MM.1S (cell line): ENCODE measurements around the gene ACACB.

ENCODE experiments used
- DNase-seq: peaks from one replicate; pipeline ENCODE4 v3.0.0-alpha.2; 2015
- H2AFZ ChIP-seq: fragments of 300-600 bp; sonication (generic); 2 replicates; pipeline ENCODE4 v1.6.0; 2016; ENCODE audit warnings: antibody characterized with exemption, low read length
- H3F3A ChIP-seq: fragments of 300-600 bp; sonication (generic); 2 replicates; pipeline ENCODE4 v1.6.1; 2016; ENCODE audit warnings: mild to moderate bottlenecking, antibody characterized with exemption, low read length, moderate library complexity, mixed read lengths; ENCODE audit not compliant: insufficient read depth
- H3K27ac ChIP-seq: fragments of 300-600 bp; sonication (generic); 2 replicates; pipeline ENCODE4 v1.5.1; 2016; ENCODE audit warnings: mild to moderate bottlenecking, low read length
- H3K27me3 ChIP-seq: fragments of 300-600 bp; sonication (generic); replicated peaks from 2 replicates; pipeline ENCODE4 v1.6.0; 2016; ENCODE audit warnings: low read length; ENCODE audit not compliant: insufficient read depth
- H3K36me3 ChIP-seq: fragments of 300-600 bp; sonication (generic); replicated peaks from 2 replicates; pipeline ENCODE4 v1.6.1; 2016; ENCODE audit warnings: mild to moderate bottlenecking, low read length, mixed read lengths; ENCODE audit not compliant: insufficient read depth
- H3K4me1 ChIP-seq: fragments of 300-600 bp; sonication (generic); 2 replicates; pipeline ENCODE4 v1.6.1; 2016; ENCODE audit warnings: low read length, mixed read lengths
- H3K4me2 ChIP-seq: fragments of 300-600 bp; sonication (generic); 2 replicates; pipeline ENCODE4 v1.6.0; 2016; ENCODE audit warnings: low read depth, low read length
- H3K4me3 ChIP-seq: fragments of 300-600 bp; sonication (generic); 2 replicates; pipeline ENCODE4 v1.5.1; 2016; ENCODE audit warnings: low read length, mixed read lengths
- H3K79me2 ChIP-seq: fragments of 300-600 bp; sonication (generic); 2 replicates; pipeline ENCODE4 v1.6.1; 2016; ENCODE audit warnings: mixed run types, low read length, mixed read lengths
- H3K9ac ChIP-seq: fragments of 300-600 bp; sonication (generic); 2 replicates; pipeline ENCODE4 v1.6.1; 2016; ENCODE audit warnings: low read length, mixed read lengths
- H3K9me2 ChIP-seq: fragments of 300-600 bp; sonication (generic); replicated peaks from 2 replicates; pipeline ENCODE4 v1.6.1; 2016; ENCODE audit warnings: mild to moderate bottlenecking, low read length, mixed read lengths; ENCODE audit not compliant: insufficient read depth
- H3K9me3 ChIP-seq: fragments of 300-600 bp; sonication (generic); replicated peaks from 2 replicates; pipeline ENCODE4 v1.6.1; 2016; ENCODE audit warnings: mild to moderate bottlenecking, low read length, mixed read lengths; ENCODE audit not compliant: insufficient read depth
- H4K20me1 ChIP-seq: fragments of 300-600 bp; sonication (generic); 2 replicates; pipeline ENCODE4 v1.6.1; 2016; ENCODE audit warnings: mild to moderate bottlenecking, low read length, moderate library complexity, mixed read lengths; ENCODE audit not compliant: insufficient read depth
- EZH2 ChIP-seq: fragments of 300-600 bp; sonication (generic); optimal IDR thresholded peaks from 2 replicates; pipeline ENCODE3; 2017; ENCODE audit warnings: low read depth, mild to moderate bottlenecking, antibody characterized with exemption, low read length, mixed read lengths
- EZH2phosphoT487 ChIP-seq: fragments of 300-600 bp; sonication (generic); IDR thresholded peaks from 2 replicates; pipeline ENCODE4 v1.6.1; 2018; ENCODE audit warnings: antibody characterized with exemption, low read length
- TF ChIP-seq, protein P1 (sequence below): fragments of 300-600 bp; sonication (generic); IDR thresholded peaks from 2 replicates; pipeline ENCODE4 v1.5.1; 2016; ENCODE audit warnings: antibody characterized with exemption, low read length, mixed read lengths

The ACACB gene

DNA sequence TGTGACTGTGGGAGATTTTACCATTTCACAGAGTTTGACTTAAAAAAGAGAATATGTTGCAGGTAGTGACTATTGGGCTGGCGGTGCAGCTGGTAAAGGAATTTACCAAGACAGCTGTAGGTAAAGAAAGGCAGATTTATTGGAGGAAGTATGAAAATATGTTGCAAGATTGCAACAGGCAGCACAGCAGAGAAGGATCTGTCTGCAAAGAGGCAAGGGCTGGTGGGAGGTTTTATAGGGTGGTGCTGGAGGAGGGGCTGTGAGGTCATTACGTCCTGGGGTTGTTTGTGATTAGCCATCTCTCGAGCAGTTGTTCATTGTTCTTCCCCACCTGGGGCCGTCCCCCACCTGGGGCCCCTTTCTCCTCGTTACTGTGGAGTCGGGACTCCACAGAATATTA is 62.1 kb downstream of the ACACB start:
- Histone ChIP-seq H3K27me3 (no peaks in the 10 kb centered on the region), H3K4me2 (no peak overlapping the region), H3K36me3 (no peaks in the 10 kb centered on the region), H3F3A (no peaks in the 10 kb centered on the region), H3K4me1 (no peaks in the 10 kb centered on the region), H2AFZ (no peak overlapping the region), H3K79me2 (no peaks in the 10 kb centered on the region), H3K27ac (no peak overlapping the region), H4K20me1 (no peaks in the 10 kb centered on the region), H3K9ac (no peak overlapping the region), H3K9me2 (no peaks in the 10 kb centered on the region), H3K9me3 (no peaks in the 10 kb centered on the region), H3K4me3 (no peak overlapping the region)
- TF ChIP-seq EZH2phosphoT487 (no peak), EZH2 (no peak)
- TF ChIP-seq, protein P1, sequence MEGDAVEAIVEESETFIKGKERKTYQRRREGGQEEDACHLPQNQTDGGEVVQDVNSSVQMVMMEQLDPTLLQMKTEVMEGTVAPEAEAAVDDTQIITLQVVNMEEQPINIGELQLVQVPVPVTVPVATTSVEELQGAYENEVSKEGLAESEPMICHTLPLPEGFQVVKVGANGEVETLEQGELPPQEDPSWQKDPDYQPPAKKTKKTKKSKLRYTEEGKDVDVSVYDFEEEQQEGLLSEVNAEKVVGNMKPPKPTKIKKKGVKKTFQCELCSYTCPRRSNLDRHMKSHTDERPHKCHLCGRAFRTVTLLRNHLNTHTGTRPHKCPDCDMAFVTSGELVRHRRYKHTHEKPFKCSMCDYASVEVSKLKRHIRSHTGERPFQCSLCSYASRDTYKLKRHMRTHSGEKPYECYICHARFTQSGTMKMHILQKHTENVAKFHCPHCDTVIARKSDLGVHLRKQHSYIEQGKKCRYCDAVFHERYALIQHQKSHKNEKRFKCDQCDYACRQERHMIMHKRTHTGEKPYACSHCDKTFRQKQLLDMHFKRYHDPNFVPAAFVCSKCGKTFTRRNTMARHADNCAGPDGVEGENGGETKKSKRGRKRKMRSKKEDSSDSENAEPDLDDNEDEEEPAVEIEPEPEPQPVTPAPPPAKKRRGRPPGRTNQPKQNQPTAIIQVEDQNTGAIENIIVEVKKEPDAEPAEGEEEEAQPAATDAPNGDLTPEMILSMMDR, result no peak
- DNase-seq, result no peak

DNA sequence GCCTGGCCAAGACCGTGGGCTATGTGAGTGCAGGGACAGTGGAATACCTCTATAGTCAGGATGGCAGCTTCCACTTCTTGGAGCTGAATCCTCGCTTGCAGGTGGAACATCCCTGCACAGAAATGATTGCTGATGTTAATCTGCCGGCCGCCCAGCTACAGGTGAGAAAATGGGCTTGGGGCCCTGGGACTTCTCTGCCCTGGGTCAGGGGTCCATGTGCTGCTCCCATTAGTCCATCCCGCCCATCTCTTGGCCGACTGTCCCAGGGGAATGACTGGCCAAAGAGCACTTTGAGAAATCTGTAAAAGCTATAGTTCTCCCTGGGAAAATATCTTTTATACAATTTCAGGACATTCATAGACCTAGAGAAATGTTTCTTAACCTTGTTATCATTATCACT is 63.5 kb downstream of the ACACB start:
- no peaks in the 10 kb centered on the region for H3K36me3 ChIP-seq
- no peak overlapping the region for H2AFZ ChIP-seq
- no peaks in the 10 kb centered on the region for H4K20me1 ChIP-seq
- H3K79me2 ChIP-seq, result no peaks in the 10 kb centered on the region
- H3K9me2 ChIP-seq, result no peaks in the 10 kb centered on the region
- no peak for DNase-seq
- no peaks in the 10 kb centered on the region for H3K4me1 ChIP-seq
- H3F3A ChIP-seq, result no peaks in the 10 kb centered on the region
- no peaks in the 10 kb centered on the region for H3K9me3 ChIP-seq
- H3K27me3 ChIP-seq, result no peaks in the 10 kb centered on the region
- H3K9ac ChIP-seq, result no peak overlapping the region
- no peak for TF ChIP-seq EZH2phosphoT487
- TF ChIP-seq EZH2, result no peak
- H3K4me2 ChIP-seq, result no peak overlapping the region
- H3K27ac ChIP-seq, result no peak overlapping the region
- H3K4me3 ChIP-seq, result no peak overlapping the region

DNA sequence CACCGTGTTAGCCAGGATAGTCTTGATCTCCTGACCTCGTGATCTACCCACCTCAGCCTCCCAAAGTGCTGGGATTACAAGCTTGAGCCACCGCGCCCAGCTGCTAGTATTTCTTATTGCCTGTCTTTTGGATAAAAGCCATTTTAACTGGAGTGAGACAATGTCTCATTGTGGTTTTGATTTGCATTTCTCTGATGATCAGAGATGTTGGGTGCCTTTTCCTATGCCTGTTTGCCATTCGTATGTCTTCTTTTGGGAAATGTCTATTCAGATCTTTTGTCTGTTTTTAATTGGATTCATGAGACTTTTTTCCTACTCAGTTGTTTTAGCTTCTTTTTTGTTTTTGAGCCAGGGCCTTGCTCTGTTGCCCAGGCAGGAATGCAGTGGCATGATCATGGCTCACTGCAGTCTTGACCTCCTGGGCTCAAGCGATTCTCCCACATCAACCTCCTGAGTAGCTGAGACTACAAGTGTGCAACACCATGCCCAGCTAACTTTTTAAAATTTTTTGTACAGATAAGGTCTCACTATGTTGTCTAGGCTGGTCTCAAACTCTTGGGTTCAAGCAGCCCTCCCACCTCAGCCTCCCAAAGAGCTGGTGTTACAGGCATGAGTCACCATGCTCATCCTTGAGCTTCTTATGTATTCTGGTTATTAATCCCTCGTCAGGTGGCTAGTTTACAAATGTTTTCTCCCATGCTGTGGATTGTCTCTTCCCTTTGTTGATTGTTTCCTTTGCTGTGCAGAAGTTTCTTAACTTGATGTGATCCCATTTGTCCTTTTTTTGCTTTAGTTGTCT is 65.9 kb downstream of the ACACB start:
- Histone ChIP-seq H3K9ac (no peak overlapping the region), H3K79me2 (no peaks in the 10 kb centered on the region), H3K27me3 (no peaks in the 10 kb centered on the region), H3K4me1 (no peaks in the 10 kb centered on the region), H4K20me1 (no peaks in the 10 kb centered on the region), H3K9me3 (no peaks in the 10 kb centered on the region), H3K27ac (no peak overlapping the region), H3F3A (no peaks in the 10 kb centered on the region), H3K36me3 (0 out of 2 replicates have a peak, but pooled peaks cover 3% of the 10 kb centered on the region), H3K4me3 (no peak overlapping the region), H3K9me2 (no peaks in the 10 kb centered on the region), H3K4me2 (no peak overlapping the region), H2AFZ (no peak overlapping the region)
- no peak for TF ChIP-seq EZH2phosphoT487
- TF ChIP-seq, protein P1, result no peak
- TF ChIP-seq EZH2, result no peak
- DNase-seq, result no peak

DNA sequence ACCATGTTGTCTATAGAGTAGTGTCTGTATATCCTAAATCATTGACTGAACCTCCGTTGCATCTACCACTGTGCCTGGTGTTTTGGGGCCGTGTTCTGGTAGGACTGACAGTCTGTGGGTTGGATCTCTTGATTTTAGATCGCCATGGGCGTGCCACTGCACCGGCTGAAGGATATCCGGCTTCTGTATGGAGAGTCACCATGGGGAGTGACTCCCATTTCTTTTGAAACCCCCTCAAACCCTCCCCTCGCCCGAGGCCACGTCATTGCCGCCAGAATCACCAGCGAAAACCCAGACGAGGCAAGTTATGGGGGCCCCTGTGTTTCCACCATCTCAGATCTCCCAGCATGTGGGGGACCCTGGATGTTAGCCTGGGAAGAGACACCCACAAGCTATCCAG is 69.1 kb downstream of the ACACB start:
- no peak for DNase-seq
- no peak overlapping the region for H3K9ac ChIP-seq
- no peaks in the 10 kb centered on the region for H3K9me3 ChIP-seq
- no peaks in the 10 kb centered on the region for H3K79me2 ChIP-seq
- no peaks in the 10 kb centered on the region for H3K4me1 ChIP-seq
- TF ChIP-seq EZH2phosphoT487 (no peak), EZH2 (no peak)
- TF ChIP-seq, protein P1, result no peak
- H3K4me2 ChIP-seq, result no peak overlapping the region
- no peak overlapping the region for H3K4me3 ChIP-seq
- H3K27me3 ChIP-seq, result no peaks in the 10 kb centered on the region
- no peaks in the 10 kb centered on the region for H4K20me1 ChIP-seq
- H3K36me3 ChIP-seq, result 0 out of 2 replicates have a peak, but pooled peaks cover 3% of the 10 kb centered on the region
- H2AFZ ChIP-seq, result no peak overlapping the region
- H3K27ac ChIP-seq, result no peak overlapping the region
- H3F3A ChIP-seq, result no peaks in the 10 kb centered on the region
- H3K9me2 ChIP-seq, result no peaks in the 10 kb centered on the region
